Heart right ventricle (tissue), 16 donors: ENCODE measurements around the gene LILRA5. TPM values are rescaled to one million over a fixed set of nuclear protein-coding genes. Genes with fewer than 3 reads are reported as not detected.
"Not testable (repeated sequence)": the region's sequence is repeated elsewhere in the genome, so short reads cannot be mapped to it uniquely, and the experiment has no call there.

Source experiments
- ATAC-seq, 8 donors: fragments of 200-7000 bp; cut with Tn5 transposase; one replicate each; pipeline ENCODE4 v1.9.1; 2020; ENCODE audit warnings: mild to moderate bottlenecking in 8 of 8, moderate library complexity in 8 of 8, moderate number of reproducible peaks in 1 of 8
- DNase-seq, 2 donors: peaks; one replicate each; pipeline ENCODE4 v3.0.0-alpha.2; 2020
- H3K27ac ChIP-seq, 10 donors: fragments of 200-600 bp; sonication (generic) in 2 of 10; one replicate each; pipeline versions ENCODE4 v1.5.0 to v1.8.0; 2020 to 2022; ENCODE audit warnings: mild to moderate bottlenecking in 3 of 10
- H3K27me3 ChIP-seq, 7 donors: fragments of 200-600 bp; one replicate each; pipeline ENCODE4 v1.8.0; 2021 to 2022; ENCODE audit warnings: mild to moderate bottlenecking in 2 of 7
- H3K36me3 ChIP-seq, 9 donors: fragments of 200-600 bp; sonication (generic) in 1 of 9; one replicate each; pipeline versions ENCODE4 v1.5.0 to v1.8.0; 2020 to 2022; ENCODE audit warnings: mild to moderate bottlenecking in 2 of 9
- H3K4me1 ChIP-seq, 9 donors: fragments of 200-600 bp; sonication (generic) in 1 of 9; one replicate each; pipeline versions ENCODE4 v1.5.0 to v1.8.0; 2020 to 2022; ENCODE audit warnings: mild to moderate bottlenecking in 4 of 9
- H3K4me3 ChIP-seq, 10 donors: fragments of 200-600 bp; sonication (generic) in 2 of 10; one replicate each; pipeline versions ENCODE4 v1.5.0 to v1.8.0; 2020 to 2022; ENCODE audit warnings: mild to moderate bottlenecking in 7 of 10, moderate library complexity in 2 of 10
- H3K9me3 ChIP-seq, 11 donors: fragments of 200-600 bp in 10 of 11; sonication (generic) in 2 of 11; one replicate each; pipeline versions ENCODE4 v1.5.0 to v1.8.0; 2013 to 2022; ENCODE audit warnings: mild to moderate bottlenecking in 2 of 11, control low read depth in 1 of 11, moderate library complexity in 1 of 11
- CTCF ChIP-seq, 9 donors: fragments of 200-600 bp; sonication (generic) in 2 of 9; IDR thresholded peaks; one replicate each; pipeline versions ENCODE4 v1.5.0 to v1.8.0; 2021 to 2022; ENCODE audit warnings: antibody characterized with exemption in 9 of 9, mild to moderate bottlenecking in 5 of 9, moderate library complexity in 1 of 9
- WGBS, 2 donors: extraction: QIAGEN DNeasy Blood & Tissue Kit; methylation state at CpG; one replicate each; pipeline ENCODE4 v1.1.7; 2013; ENCODE audit warnings: inconsistent platforms in 1 of 2; 5-methylcytosine and 5-hydroxymethylcytosine counted together
- intact Hi-C, 10 donors: fragments of 100-400 bp; cut with DNase I; formaldehyde crosslinking; loops; one replicate each; pipeline versions ENCODE4 v1.11.1 to v1.14.2; 2022
- polyA plus RNA-seq, 2 donors: library from polyadenylated mRNA; stranded (reverse); fragments of 200-250 nt; gene quantifications; one replicate each; pipeline ENCODE4 v1.2.3, GENCODE V29; 2013
- total RNA-seq, 10 donors: library from RNA; stranded (reverse); fragmentation: NEBNext Ultra II Directional in 3 of 10; extraction: Animal tissue kit (Norgen Biotek cat#: 25700) in 3 of 10; gene quantifications; one replicate each; pipeline versions ENCODE4 v1.2.1 to v1.2.4, GENCODE V29; 2021 to 2023
- donor health status: Arrhythmogenic right ventricular cardiomyopathy.
- donor health status: ischemic (EF 13 %, LVEDD 7.1; RV severe dilation, severe dysfunction).
- donor health status: healthy with polysubstance abuse.
- donor health status: DM: no; HTN: yes; CAD: no.
- donor health status: DM: no; HTN: no; CAD: no.
- donor health status: ischemic (EF 25% LVEDD 6.9; RV normal size, moderate dysfunction).
- donor health status: ischemic (EF 25% LVEDD 5.7; RV mildly dilated, moderate dysfunction).
- donor health status: healthy.
- donor health status: DM: yes; HTN: yes; CAD: no.
- donor health status: Ischemic cardiomyopathy.
- donor health status: ischemic (EF 35%, LVEDD 5.7; RV mildly dilated, moderate dysfunction).
- donor health status: nonischemic (EF 11% LVEDD 7.7; RV severe dilation, severe dysfunction).
- donor health status: DM: yes; HTN: yes; CAD: no.
- donor health status: PGD.
- donor health status: ischemic (EF 29% LVEDD 5.4; RV normal size, mild dysfunction).
- donor health status: nonischemic (EF 23%, LVEDD 6.1; RV moderate dilation, normal function).

The LILRA5 gene
- total and polyA plus RNA-seq, 12 donors = 0.26 to 8.5 (median 1.3) TPM

- H3K27me3 ChIP-seq = peaks cover 0 to 28% (median 21%) of the 10 kb centered on the region in 7 donors
- no peaks in the 10 kb centered on the region for H3K4me1 ChIP-seq
- ATAC-seq (no peak), DNase-seq (no peak)
- no peak overlapping the region for H3K4me3 ChIP-seq
- H3K36me3 ChIP-seq = no peaks in the 10 kb centered on the region
- 70 to 71% methylated on average over 3 of the region's 3 CpGs for WGBS, 2 donors
- intact Hi-C loops = no loop called here
- H3K27ac ChIP-seq = no peak overlapping the region
- no peak for TF ChIP-seq CTCF (IDR thresholded peaks at IDR 0.05)
- H3K9me3 ChIP-seq = no peaks in the 10 kb centered on the region
Measured at GRCh38 chr19:54333586-54334298, 20.8 kb upstream of the LILRA5 start.

- Histone ChIP-seq H3K4me3 (no peak overlapping the region), H3K27me3 (peaks cover 0 to 25% (median 14%) of the 10 kb centered on the region in 7 donors), H3K27ac (no peak overlapping the region), H3K9me3 (no peaks in the 10 kb centered on the region), H3K4me1 (no peaks in the 10 kb centered on the region), H3K36me3 (no peaks in the 10 kb centered on the region)
- WGBS, 2 donors = 66 to 69% methylated on average over 7 of the region's 7 CpGs
- DNase-seq (no peak), ATAC-seq (no peak)
- TF ChIP-seq CTCF (IDR thresholded peaks at IDR 0.05) = no peak
- intact Hi-C loops = no loop called here
Measured at GRCh38 chr19:54332149-54332548, 19.2 kb upstream of the LILRA5 start.

GRCh38 chr19:54331626-54332025 is 18.7 kb upstream of the LILRA5 start:
- no peak for ATAC-seq
- Histone ChIP-seq H3K36me3 (no peaks in the 10 kb centered on the region), H3K27ac (no peak overlapping the region), H3K4me1 (no peaks in the 10 kb centered on the region), H3K27me3 (peaks cover 0 to 25% (median 14%) of the 10 kb centered on the region in 7 donors), H3K4me3 (no peak overlapping the region), H3K9me3 (no peaks in the 10 kb centered on the region)
- WGBS, 2 donors = 68 to 77% methylated on average over 7 of the region's 7 CpGs
- DNase-seq = no peak
- no peak for TF ChIP-seq CTCF (IDR thresholded peaks at IDR 0.05)
- intact Hi-C loops = no loop called here

- TF ChIP-seq CTCF (IDR thresholded peaks at IDR 0.05) = no peak
- 75 to 85% methylated on average over 14 of the region's 14 CpGs for WGBS, 2 donors
- intact Hi-C loops = loop anchor here in 5 of 10 donors (5.0 to 10.0 kb wide), 3 partner anchors 55 to 65 kb away; no protein-coding TSS in a partner anchor
- H3K27me3 ChIP-seq = peaks cover 0 to 24% (median 14%) of the 10 kb centered on the region in 7 donors
- H3K36me3 ChIP-seq = no peaks in the 10 kb centered on the region
- H3K27ac ChIP-seq = no peak overlapping the region
- H3K9me3 ChIP-seq = no peaks in the 10 kb centered on the region
- H3K4me1 ChIP-seq = peaks cover 0 to 6% (median 0%) of the 10 kb centered on the region in 9 donors
- ATAC-seq (no peak), DNase-seq (no peak)
- H3K4me3 ChIP-seq = no peak overlapping the region
Measured at GRCh38 chr19:54329476-54330165, 16.7 kb upstream of the LILRA5 start.

- not testable (repeated sequence) for ATAC-seq, H3K4me1 ChIP-seq, H3K27ac ChIP-seq, H3K36me3 ChIP-seq, H3K9me3 ChIP-seq, H3K4me3 ChIP-seq, DNase-seq
- H3K27me3 ChIP-seq = peaks cover 0 to 30% (median 18%) of the 10 kb centered on the region in 7 donors
- intact Hi-C loops = loop anchor here in 5 of 10 donors (5.0 to 10.0 kb wide), 3 partner anchors 56 to 66 kb away; no protein-coding TSS in a partner anchor
- WGBS, 2 donors = 72% methylated on average over 5 of the region's 5 CpGs
Measured at GRCh38 chr19:54328781-54329180, 15.8 kb upstream of the LILRA5 start.
